Cerebellar nuclear complex (tissue), 1 donor: ENCODE data around the gene SLC1A3.

Experiments
- DNase-seq, 2 experiments: peaks; one replicate each; lab custom pipeline; 2025; lab: John Stamatoyannopoulos, UW

SLC1A3 gene

DNA sequence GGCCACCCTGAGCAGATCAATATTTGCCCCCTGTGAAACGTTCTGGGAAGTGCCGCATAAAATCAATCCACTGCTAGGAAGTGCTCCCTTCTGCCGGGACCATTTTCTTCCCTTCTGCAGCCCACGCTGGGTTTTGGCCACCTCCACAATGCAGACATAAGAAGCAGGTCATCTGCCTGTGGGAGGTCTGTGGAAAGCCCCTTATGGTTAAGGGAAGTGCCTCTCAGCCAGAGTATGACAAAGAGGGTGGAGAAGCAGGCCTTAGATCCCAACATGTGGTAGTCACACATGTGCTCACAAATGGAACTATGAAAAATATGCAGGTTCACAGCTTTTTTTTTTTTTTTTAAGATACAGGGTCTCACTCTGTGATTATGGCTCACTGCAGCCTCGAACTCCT lies 82.8 kb downstream of the SLC1A3 start:
- DNase-seq: no peak

GRCh38 chr5:36690041-36690961 lies 83.9 kb downstream of the SLC1A3 start:
- peak in 1 of 2 experiments; percentile 12 for DNase-seq

DNA sequence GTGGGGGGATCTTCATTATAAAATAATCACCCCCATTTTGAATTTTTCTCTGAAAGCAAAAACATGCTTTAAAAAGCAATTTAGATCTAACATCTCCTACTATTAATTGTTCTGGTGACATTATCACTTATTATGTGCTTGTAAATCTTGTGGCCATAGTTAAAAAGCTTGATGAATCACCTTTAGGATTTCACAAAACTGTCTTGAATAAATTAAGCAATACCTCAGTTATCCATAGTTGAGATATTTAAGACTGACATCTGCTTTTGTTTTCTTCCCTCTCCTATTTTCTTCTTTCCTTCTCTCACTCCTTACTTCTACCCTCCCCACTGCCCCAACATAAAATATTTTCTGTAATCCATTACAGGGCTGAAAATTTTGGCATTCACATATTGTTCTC lies 84.8 kb downstream of the SLC1A3 start:
- no peak for DNase-seq

- DNase-seq: no peak
These were observed 85.4 kb downstream of the SLC1A3 start for GRCh38 chr5:36691696-36692371.

DNA sequence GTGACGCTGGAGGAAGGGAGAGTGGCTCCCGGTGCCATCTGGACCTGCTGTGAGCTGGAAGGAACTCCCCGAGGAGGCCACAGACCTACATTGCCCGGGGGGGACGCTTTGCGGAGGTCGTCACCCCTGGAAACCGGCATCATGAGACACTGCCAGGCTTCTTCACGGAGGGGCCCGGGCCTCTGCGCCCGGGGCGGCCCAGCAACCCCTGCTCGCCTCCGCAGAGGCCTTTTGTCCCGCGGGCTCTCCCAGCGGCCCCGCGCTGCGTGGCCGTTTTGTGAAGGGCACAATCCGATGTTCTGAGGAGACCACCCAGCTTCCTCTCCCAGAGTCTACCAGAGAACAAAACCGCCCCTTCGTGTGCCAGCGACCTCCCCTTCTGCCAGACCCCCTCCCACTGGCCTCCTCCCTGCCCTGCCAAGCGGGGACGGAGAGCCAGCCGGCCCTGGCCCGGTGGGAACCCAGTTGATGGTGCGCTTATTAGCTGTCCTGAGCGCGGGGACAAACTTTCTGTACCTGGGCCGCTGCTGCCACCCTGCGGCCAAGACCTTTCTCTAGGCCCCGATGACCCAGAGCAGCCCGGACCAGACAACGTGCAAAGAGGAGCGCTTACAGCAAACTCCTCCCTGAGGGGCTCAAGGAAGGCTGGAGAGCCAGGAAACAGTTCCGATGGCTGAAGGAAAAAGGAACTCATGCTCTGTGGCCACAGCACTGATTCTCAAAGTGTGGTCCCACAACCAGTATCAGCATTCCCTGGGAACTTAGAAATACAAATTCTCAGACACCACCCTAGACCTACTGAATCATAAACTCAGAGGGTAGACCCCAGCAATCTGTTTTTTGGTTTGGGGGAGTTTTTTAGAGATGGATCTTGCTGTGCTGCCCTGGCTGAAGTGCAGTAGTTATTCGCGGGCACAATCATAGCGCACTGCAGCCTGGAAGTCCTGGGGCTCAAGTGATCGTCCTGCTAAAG lies 86.7 kb downstream of the SLC1A3 start:
- DNase-seq: peak; percentile 14 to 24

DNA sequence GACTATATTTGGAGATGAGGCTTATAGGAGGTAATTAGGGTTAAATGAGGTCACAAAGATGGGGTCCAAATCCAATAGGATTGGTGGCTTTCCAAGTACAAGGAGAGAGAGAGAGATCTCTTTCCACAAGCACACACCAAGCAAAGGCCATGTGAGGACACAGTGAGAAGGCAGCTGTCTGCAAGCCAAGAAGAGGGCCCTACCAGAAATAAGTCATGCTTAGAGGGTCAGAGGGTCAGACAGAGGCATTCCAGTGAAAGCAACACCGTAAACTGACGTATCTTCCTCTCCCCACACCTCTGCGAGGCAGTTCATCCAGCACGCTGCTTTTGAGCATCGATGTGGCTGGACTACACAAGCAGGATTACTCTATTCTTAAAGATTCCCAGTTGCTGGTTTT lies 87.9 kb downstream of the SLC1A3 start:
- no peak for DNase-seq

DNA sequence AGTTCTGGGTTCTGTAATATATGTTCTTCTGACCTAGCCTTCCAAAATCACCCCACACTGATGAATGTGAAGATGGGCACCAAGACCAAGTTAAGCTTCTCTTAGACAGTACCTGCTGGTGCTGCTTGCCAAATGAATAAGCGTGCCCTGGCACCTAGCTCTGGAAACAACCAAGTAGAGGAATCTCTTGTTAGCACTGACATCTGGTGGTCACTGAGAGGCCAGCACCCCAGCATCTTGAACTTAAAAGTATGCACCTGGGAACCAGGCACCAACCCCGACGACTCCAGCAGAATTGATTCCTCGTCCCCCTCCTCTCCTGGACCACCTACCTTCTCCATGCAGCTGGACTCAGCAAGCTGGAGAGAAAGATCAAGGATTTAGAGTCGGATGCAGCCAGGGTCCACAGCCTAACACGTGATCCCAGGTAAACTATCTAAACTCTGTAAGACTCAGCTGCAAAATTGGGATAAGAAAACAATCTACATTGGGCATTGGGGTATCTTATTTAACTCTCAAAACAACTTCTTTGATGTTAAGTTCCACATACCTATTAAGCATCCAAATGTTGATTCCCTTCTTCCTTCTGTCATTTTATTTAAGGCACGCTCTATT lies 89.8 kb downstream of the SLC1A3 start:
- no peak for DNase-seq

GRCh38 chr5:36698031-36698430 lies 91.6 kb downstream of the SLC1A3 start:
- no peak for DNase-seq

- no peak for DNase-seq
These were observed 94.8 kb downstream of the SLC1A3 start for GRCh38 chr5:36701085-36701698.

DNA sequence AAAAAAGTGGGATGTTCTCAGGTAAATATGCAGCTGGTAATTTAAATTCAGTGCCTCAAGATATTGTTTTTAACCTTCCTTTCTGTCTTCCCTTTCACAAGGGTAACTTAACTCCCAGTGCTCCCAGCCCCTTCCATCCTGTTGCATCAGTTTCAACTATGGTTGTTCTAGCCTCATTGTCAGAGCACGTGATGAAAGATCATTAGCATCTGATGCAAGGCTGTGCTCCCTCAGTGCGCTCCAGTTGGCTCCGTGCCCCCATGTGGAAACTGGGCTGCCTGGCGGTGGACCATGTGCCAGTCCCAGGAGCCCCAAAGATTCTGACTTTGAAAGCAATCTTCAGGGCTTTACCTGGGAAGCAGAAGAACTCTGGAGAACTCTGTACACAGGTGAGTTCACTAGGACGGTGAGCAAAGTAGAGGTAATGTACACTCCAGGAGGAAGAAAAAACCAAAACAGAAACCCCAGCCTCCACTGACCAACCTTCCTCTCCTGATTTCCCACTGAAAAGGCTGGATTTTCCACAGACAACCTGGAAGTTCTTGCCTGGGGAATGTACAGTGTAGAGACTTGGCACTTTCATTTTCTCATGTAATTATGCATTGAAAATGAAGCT lies 96.9 kb downstream of the SLC1A3 start:
- DNase-seq: no peak

DNA sequence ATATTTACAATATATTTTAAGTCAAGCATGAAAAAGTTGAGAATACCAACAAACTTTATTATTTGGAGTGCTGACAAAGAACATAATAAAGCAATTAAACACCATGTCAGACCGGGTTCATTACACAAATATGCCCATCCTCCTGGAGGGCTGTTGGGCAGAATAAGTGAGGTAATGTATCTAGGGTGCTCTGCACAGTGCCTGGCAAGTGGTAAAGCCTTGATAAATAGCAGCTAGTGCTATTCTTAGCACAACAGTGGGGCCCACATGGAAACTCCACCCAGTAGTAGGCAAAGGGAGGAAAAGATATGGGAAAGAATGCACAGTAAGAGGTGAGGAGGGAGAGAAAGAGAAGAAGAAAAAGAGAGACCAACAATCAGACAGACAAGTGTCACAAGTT lies 97.7 kb downstream of the SLC1A3 start:
- no peak for DNase-seq

- DNase-seq: no peak
These were observed 98.6 kb downstream of the SLC1A3 start for GRCh38 chr5:36705055-36705454.

GRCh38 chr5:36706662-36707061 lies 100.3 kb downstream of the SLC1A3 start:
- no peak for DNase-seq

DNA sequence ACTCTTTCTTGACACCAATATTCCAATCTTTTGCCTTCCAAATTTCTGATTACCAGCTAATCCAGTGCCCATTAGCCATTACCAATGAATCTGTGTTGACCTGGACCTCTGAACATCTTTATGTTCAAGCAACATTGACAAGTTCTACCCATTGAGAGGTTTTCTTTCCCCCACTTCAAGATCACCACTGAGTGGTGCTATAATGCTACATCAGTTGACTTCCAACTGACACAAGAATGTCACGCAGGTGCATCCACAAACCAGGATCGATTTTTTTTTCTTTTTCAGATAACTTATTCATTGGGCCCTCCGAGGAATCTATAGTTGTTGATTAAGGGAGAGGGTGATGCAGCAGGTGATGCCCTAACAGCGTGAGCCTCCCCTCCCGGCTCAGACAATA lies 102.6 kb downstream of the SLC1A3 start:
- DNase-seq: no peak

GRCh38 chr5:36710039-36710438 lies 103.6 kb downstream of the SLC1A3 start:
- no peak for DNase-seq

DNA sequence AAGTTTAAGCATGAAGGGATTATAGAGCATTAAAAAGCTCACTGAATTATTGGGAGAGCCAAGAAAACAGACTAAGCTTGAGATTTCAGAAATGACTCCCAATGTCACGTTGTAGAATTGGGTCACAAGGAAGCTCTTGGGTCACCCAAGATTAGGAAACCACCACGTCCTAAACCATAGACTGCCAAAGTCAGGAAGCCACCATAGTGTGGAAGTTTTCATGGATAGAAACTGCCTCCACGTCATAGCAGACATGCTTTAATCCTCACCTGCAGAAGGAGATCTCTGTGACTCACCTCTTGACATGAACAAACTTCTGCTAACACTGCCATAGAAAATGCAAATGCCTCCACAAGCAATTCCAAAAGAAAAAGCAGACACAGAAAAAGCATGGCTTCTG lies 106.3 kb downstream of the SLC1A3 start:
- DNase-seq: no peak

- DNase-seq: no peak
These were observed 107.1 kb downstream of the SLC1A3 start for GRCh38 chr5:36713541-36713940.

DNA sequence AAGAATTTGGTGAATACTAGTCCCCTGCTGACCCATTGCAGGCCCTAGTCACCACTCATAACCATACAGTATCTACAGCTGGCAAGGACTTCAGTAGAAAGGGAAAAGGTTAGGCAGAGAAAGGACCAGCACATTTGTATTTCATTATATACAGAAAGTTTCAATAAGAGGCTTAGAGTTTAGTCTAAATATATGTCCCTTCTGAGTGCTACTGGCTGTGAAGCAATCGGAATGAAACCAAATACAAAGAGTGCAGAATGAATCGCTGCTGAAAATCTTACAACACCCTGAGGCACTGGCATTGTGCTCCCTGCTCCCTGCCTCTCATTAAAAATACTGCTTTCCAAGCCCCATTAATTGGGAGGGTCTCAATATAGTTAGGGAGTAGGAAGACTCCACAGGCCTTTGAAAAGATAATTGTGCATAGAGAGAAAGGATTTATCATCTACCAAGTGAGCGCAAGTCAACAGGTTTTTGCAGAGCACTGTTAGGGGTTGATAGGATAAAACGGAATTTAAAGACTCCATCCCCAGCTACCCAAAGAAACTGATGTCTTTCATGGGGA lies 110.8 kb downstream of the SLC1A3 start:
- no peak for DNase-seq

DNA sequence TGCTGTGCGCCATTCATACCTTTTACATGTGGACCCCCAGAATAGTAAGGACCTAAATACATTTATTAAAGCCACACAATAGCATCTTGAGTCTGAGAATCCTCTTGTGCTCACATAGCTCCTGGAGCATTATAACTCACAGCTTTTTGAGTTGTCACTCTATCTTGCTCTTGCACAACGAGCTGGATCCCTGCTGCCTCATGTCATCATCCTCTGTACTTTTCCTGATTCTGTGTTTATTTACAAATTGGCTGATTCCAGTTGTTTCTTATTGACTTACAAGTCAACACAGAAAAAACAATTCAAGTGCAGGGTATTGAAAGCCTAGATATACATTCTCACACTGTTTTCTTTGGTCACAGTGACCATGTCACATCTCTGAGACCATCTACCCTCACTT lies 112.9 kb downstream of the SLC1A3 start:
- no peak for DNase-seq

- no peak for DNase-seq
These were observed 114.3 kb downstream of the SLC1A3 start for GRCh38 chr5:36720688-36721087.
